Measurements from ENCODE around the gene TOB2.

DNA sequence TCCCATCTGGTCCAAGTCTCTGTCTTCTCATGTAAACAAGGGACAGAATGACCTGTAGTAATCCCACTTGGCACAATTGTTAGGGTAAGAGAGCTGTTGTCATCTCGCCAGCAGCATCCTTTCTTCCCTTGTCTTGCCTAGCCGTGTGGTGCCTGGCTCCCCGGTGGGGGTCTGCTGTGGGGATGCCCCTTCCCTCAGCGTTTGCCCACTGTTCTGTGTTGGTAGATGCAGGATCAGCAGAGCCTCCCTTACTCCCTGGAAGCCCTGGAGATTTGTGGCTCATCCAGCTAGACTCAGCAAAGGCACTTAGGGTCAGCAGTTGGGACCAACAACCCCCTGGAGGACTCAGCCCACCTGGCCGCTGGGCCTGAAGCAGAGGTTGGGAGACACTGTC lies 35.3 kb upstream of the TOB2 start:
- TF ChIP-seq, protein P1, sequence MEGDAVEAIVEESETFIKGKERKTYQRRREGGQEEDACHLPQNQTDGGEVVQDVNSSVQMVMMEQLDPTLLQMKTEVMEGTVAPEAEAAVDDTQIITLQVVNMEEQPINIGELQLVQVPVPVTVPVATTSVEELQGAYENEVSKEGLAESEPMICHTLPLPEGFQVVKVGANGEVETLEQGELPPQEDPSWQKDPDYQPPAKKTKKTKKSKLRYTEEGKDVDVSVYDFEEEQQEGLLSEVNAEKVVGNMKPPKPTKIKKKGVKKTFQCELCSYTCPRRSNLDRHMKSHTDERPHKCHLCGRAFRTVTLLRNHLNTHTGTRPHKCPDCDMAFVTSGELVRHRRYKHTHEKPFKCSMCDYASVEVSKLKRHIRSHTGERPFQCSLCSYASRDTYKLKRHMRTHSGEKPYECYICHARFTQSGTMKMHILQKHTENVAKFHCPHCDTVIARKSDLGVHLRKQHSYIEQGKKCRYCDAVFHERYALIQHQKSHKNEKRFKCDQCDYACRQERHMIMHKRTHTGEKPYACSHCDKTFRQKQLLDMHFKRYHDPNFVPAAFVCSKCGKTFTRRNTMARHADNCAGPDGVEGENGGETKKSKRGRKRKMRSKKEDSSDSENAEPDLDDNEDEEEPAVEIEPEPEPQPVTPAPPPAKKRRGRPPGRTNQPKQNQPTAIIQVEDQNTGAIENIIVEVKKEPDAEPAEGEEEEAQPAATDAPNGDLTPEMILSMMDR (conservative IDR thresholded peaks at IDR 0.05 in 1 of 2, IDR thresholded peaks at IDR 0.05 in 1 of 2; ENCODE audit: extremely low read depth in 1 of 2, insufficient read depth in 1 of 2, low read depth in 1 of 2, low read length in 2 of 2): no peak
- TF ChIP-seq EZH2 (IDR thresholded peaks at IDR 0.05; ENCODE audit: borderline replicate concordance, low read length): no peak

All from mammary epithelial cell (primary cell).